GM12874 (cell line): ENCODE data around the gene UBE2E3.

Experiments used
- TF ChIP-seq, protein P1 (sequence below): IDR thresholded peaks from 2 replicates; pipeline ENCODE4 v1.5.1; 2011; ENCODE audit warnings: low read depth, mild to moderate bottlenecking, control low read depth, low read length, moderate library complexity; ENCODE audit not compliant: insufficient read depth

UBE2E3 gene

GRCh38 chr2:180979749-180980105, 678 bp upstream of the UBE2E3 start:
- TF ChIP-seq, protein P1, sequence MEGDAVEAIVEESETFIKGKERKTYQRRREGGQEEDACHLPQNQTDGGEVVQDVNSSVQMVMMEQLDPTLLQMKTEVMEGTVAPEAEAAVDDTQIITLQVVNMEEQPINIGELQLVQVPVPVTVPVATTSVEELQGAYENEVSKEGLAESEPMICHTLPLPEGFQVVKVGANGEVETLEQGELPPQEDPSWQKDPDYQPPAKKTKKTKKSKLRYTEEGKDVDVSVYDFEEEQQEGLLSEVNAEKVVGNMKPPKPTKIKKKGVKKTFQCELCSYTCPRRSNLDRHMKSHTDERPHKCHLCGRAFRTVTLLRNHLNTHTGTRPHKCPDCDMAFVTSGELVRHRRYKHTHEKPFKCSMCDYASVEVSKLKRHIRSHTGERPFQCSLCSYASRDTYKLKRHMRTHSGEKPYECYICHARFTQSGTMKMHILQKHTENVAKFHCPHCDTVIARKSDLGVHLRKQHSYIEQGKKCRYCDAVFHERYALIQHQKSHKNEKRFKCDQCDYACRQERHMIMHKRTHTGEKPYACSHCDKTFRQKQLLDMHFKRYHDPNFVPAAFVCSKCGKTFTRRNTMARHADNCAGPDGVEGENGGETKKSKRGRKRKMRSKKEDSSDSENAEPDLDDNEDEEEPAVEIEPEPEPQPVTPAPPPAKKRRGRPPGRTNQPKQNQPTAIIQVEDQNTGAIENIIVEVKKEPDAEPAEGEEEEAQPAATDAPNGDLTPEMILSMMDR, result no peak

- TF ChIP-seq, protein P1, result no peak
Measured at GRCh38 chr2:180980943-180981911, 822 bp downstream of the UBE2E3 start.

GRCh38 chr2:180983468-180984242, 3.2 kb downstream of the UBE2E3 start:
- TF ChIP-seq, protein P1, result 0 out of 2 replicates have a peak, but pooled peaks have one; percentile 31

DNA sequence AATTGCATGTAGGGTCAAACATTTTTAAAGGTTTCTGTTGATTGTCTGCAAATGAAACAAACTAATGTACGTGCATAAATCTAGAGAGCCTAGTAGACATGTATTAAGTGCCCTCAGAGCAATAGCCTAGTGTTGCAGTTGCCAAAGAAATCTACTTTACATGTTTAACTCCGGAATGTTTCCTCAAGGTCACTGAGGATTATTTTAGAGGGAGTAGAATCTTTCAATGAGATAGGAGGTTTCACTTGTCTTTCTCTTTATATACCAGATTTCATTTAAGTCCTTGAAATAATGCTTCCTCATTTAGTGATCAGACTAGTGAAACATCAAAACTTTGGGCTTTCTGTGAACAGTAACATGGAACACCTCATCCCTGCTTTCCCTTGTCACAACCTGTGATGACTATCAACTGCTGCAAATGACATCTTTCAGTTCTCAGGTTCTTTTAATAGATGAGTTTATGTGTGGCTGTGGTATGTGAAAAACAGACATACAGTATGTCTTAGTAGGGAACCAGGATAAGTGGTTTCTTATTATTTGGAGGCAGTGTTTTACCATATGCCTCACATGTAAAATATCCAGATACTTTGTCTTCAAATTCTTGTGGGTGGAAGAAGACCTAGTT, 5.5 kb downstream of the UBE2E3 start:
- TF ChIP-seq, protein P1, result no peak

DNA sequence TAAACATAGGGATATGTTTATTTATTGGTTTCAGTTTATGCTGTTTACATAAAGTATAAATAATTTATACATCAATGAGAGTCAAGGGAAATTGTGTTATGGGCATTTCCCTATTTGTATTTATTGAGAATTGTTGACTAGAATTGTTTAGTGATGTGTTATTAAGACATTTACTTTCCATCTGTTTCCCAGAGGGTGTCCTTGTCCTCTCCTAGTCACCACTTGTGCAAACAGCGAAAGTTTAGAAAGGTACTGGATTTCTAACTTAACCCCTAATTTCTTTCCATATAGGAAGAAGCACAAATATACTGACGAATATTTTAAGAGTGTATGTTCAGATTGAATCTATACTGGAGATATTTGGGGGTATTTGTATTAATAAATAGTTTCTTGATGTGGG, 6.7 kb downstream of the UBE2E3 start:
- TF ChIP-seq, protein P1, result no peak

DNA sequence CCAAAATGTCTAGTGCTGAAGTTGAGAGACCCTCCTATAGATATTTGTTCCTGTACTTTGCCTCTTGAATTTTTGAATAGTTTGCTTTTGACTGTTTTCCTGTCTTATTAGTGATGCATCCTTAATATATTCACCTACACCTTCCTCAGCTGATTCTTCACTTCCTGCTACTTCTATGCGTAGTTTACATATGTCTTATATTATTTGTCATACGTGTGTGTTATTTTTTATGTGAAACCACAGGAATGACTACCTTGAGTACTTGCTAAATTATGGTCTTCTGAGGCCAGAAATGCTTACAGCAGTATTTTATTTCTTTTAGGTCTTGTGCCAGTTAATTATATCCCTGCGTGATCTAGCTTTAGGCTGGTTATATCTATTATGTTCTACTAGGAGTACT, 9.9 kb downstream of the UBE2E3 start:
- TF ChIP-seq, protein P1, result no peak

GRCh38 chr2:180990794-180991193, 10.4 kb downstream of the UBE2E3 start:
- TF ChIP-seq, protein P1, result no peak
